Activated naive CD8-positive, alpha-beta T cell (primary cell): ENCODE measurements around the gene NOA1.
A peak's percentile ranks its signal among the peaks of the same experiment; 100 is the strongest.
"Not testable (repeated sequence)": the region's sequence is repeated elsewhere in the genome, so short reads cannot be mapped to it uniquely, and the experiment has no call there.

Experiments used
- H3K27ac Mint-ChIP-seq: one replicate; pipeline ENCODE4 v1.8.0; 2021; ENCODE audit warnings: mixed read lengths
- H3K27me3 Mint-ChIP-seq: one replicate; pipeline ENCODE4 v1.8.0; 2021; ENCODE audit warnings: mixed read lengths
- H3K36me3 Mint-ChIP-seq: one replicate; pipeline ENCODE4 v1.8.0; 2021; ENCODE audit warnings: mixed read lengths
- H3K4me1 Mint-ChIP-seq: one replicate; pipeline ENCODE4 v1.8.0; 2021; ENCODE audit warnings: low read depth, mixed read lengths
- H3K4me3 Mint-ChIP-seq: one replicate; pipeline ENCODE4 v1.8.0; 2021; ENCODE audit warnings: mild to moderate bottlenecking, mixed read lengths
- H3K9me3 Mint-ChIP-seq: one replicate; pipeline ENCODE4 v1.8.0; 2021; ENCODE audit warnings: low read depth, mixed read lengths

The NOA1 gene

DNA sequence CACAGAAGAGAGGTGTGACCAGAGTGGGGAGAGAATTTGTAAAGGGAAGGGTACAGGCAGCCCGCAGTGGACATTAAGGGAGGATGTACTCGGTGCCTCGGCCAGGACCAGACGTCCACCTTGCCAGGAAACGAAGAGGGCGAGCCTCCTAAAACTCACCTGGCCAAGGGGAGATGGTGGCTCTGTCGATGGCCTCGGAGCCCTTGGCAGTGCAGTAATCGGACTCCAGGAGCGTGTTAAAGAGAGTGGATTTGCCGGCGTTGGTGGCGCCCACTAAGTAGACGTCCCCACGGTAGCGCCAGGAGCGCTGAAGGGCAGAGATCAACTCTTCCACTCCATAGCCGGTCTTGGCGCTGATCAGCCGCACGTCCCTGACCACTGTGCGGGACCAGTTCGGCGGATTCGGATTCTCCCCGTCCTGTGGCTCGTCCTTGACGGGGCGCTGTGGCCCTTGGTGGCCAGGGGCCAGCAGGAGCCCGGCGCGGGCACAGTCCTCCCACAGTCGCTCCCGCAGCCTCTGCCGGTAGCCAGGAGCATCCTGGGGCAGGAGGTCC is 1.0 kb downstream of the NOA1 start:
- Mint-ChIP-seq H3K27ac (no peak overlapping the region), H3K4me1 (peaks cover 60% of the 10 kb centered on the region), H3K27me3 (no peaks in the 10 kb centered on the region), H3K36me3 (peaks cover 26% of the 10 kb centered on the region), H3K4me3 (peak overlapping the region; percentile 100), H3K9me3 (peaks cover 8% of the 10 kb centered on the region)

DNA sequence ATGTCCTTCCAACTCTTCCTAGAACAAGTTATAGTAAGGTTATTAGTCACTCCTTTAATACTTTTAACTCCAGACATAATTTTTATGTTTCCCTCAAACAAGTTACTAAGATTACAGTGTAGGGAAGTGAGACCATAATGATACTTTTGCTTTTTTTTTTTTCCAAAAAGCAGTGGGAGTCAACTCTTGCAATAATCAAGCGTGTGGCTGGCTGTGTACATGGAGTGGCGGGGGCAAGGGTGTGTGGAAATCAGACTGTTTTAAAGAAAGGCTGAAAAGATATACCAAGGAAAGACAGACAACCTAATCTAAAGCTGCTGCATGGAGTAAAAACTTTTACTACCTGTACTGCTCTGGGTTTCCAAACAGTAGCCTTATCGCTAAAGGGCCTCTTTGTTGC is 4.1 kb downstream of the NOA1 start:
- Mint-ChIP-seq H3K27me3 (no peaks in the 10 kb centered on the region), H3K4me3 (peak overlapping the region; percentile 60), H3K4me1 (peaks cover 49% of the 10 kb centered on the region), H3K36me3 (peaks cover 24% of the 10 kb centered on the region), H3K9me3 (peaks cover 8% of the 10 kb centered on the region), H3K27ac (no peak overlapping the region)

DNA sequence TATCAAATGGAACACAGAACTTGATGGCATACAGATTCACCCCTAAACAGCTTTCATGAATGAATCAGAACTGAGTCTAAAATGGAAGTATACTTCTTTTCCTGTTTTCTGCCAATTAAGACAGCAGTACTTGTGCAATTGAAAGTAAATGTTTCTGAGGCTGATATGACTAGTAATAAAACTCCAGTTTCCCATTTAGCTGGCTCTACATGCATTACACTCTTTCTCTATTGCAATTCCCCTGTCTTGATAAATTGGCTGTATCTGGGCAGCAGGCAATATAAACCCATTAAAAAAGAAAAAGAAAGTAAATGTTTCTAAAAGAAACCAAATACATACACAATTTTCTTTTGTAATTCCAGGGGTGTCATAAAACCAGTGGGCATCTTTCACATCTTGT is 4.6 kb downstream of the NOA1 start:
- peaks cover 49% of the 10 kb centered on the region for H3K4me1 Mint-ChIP-seq
- peaks cover 24% of the 10 kb centered on the region for H3K36me3 Mint-ChIP-seq
- peaks cover 8% of the 10 kb centered on the region for H3K9me3 Mint-ChIP-seq
- peak overlapping the region; percentile 60 for H3K4me3 Mint-ChIP-seq
- H3K27me3 Mint-ChIP-seq = no peaks in the 10 kb centered on the region
- H3K27ac Mint-ChIP-seq = peak overlapping the region; percentile 80

DNA sequence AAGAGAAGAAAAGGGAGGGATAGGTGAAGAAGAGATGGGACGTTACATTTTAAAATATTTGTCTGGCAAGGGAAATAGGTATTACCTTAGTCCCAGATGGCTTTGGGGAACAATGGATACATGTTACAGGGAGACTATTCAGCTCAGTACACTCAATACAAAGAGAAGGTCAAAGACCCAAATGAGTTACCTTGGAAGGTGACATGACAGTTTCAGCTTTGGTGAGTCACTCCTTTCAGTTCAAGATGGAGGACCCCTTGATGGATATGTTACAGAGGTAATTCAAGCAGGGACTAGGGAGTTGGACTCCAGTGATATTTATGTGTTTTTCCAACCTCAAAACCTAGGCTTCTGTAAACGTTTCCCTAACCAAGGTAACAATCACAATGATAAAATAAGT is 5.0 kb downstream of the NOA1 start:
- no peaks in the 10 kb centered on the region for H3K27me3 Mint-ChIP-seq
- H3K9me3 Mint-ChIP-seq = peaks cover 8% of the 10 kb centered on the region
- peaks cover 24% of the 10 kb centered on the region for H3K36me3 Mint-ChIP-seq
- peak overlapping the region; percentile 60 for H3K4me3 Mint-ChIP-seq
- peak overlapping the region; percentile 80 for H3K27ac Mint-ChIP-seq
- H3K4me1 Mint-ChIP-seq = peaks cover 46% of the 10 kb centered on the region

DNA sequence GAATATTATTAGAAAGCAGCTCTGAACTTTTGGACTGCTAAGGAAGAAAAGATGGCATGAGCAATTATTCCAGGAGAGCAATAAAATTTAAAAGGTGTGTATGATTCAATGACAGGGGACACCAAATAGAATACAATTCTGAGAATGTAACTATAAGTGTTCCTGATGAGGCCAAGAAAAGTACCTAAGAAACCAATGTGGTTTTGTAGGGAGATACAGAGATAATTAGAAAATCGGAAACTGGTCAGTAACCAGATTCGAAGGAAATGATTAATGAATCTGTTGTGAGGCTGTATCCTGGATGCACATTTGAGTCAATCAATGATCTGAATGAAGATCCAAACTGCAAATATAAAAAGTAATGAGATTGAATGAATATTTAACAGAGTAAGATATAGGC is 6.0 kb downstream of the NOA1 start:
- H3K4me1 Mint-ChIP-seq = peaks cover 46% of the 10 kb centered on the region
- no peaks in the 10 kb centered on the region for H3K27me3 Mint-ChIP-seq
- H3K4me3 Mint-ChIP-seq = peak overlapping the region; percentile 17
- peak overlapping the region; percentile 50 for H3K27ac Mint-ChIP-seq
- H3K9me3 Mint-ChIP-seq = peaks cover 8% of the 10 kb centered on the region
- H3K36me3 Mint-ChIP-seq = peaks cover 26% of the 10 kb centered on the region

DNA sequence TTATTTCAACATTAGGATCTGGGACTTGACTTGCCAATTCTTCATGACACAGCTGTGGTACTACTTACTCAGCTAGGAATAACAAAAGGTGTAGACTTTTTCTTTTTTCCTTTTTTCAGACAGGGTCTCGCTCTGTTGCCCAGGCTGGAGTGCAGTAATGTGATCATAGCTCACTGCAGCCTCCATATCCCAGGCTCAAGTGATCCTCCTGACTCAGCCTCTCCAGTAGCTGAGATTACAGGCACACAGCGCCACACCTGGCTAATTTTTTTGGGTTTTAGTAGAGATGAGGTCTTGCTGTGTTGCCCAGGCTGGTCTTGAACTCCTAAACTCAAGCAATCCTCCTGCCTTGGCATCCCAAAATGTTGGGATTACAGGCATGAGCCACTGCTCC is 16.3 kb downstream of the NOA1 start:
- Mint-ChIP-seq H3K9me3 (no peaks in the 10 kb centered on the region), H3K4me3 (no peak overlapping the region), H3K27me3 (no peaks in the 10 kb centered on the region), H3K36me3 (peaks cover 5% of the 10 kb centered on the region), H3K27ac (peak overlapping the region; percentile 46), H3K4me1 (no peaks in the 10 kb centered on the region)

DNA sequence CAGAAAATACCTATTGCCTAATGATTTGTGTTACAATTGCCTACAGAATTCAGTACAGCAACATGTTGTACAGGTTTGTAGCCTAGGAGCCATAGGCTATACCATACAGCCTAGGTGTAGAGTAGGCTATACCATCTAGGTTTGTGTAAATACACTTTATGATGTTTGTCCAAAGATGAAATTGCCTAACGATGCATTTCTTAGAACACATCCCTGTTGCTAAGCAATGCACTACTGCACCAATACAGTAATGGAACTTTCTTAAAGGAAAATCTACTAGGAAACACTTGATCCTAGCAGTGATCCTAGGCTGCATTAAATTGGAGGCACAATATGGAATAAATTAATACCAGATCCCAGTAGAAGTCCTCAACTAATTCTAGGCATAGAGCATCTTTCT is 18.3 kb downstream of the NOA1 start:
- no peak overlapping the region for H3K27ac Mint-ChIP-seq
- H3K4me1 Mint-ChIP-seq = no peaks in the 10 kb centered on the region
- H3K27me3 Mint-ChIP-seq = no peaks in the 10 kb centered on the region
- no peak overlapping the region for H3K4me3 Mint-ChIP-seq
- H3K36me3 Mint-ChIP-seq = no peaks in the 10 kb centered on the region
- no peaks in the 10 kb centered on the region for H3K9me3 Mint-ChIP-seq

DNA sequence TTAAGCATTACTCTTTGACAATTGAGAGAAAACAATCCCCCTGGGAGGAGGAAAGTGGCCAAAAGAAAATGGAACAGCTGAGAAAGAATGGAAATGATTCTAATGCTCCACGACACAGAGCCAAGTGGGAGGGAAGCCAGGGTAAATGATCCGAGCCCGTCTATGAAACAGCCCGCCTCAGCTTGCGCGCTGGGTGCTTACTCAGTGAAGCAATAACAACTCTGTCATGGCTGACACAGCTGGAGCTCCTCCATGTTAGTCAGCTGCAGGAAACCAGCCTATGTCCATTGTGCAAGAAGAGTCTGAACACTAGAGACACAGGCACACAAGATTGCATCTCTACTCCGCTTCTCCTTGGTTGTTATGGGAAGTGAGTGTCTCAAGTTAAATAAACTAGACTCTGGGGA is 19.3 kb downstream of the NOA1 start:
- Mint-ChIP-seq H3K4me3 (no peak overlapping the region), H3K9me3 (no peaks in the 10 kb centered on the region), H3K27ac (no peak overlapping the region), H3K27me3 (no peaks in the 10 kb centered on the region), H3K36me3 (no peaks in the 10 kb centered on the region), H3K4me1 (no peaks in the 10 kb centered on the region)

DNA sequence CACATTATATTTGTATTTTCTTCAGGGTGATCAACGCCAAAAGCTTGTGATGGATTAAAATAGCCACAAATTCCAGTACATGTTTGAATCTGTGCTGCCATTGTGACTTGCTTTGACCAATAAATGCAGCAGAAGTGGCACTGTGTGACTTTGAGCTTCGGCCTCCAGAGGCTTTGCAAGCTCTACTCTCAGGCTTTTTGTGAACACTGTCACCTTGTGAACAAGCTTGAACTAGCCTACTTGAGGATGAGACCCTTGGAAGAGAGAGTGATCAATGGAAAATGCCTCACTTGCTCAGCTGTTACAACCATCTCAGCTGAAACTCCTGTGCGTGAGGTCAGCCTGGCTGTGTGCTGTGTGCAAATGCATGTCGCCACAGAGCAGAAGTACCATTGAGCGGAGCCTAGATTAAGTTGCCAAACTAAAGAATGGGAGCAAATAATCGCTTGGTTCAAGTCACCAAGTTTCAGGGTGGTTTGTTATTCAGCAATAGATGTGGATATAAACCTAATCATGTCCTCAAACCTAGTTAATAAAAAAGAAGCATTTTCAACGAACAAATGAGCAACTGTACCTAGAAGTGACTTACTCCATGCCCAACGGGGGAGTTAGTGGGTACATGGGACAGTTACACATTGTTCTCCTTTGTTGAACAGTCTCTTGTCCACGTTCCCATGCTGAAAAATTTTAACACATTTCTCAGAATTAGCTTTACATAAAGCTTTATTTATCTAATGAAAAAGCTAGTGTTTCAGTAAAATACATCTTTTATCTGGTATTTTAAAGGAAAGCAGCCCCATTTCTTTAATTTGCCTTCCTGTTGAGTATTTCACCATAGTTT is 23.5 kb downstream of the NOA1 start:
- Mint-ChIP-seq H3K27me3 (no peaks in the 10 kb centered on the region), H3K9me3 (no peaks in the 10 kb centered on the region), H3K36me3 (no peaks in the 10 kb centered on the region), H3K4me3 (no peak overlapping the region), H3K27ac (no peak overlapping the region), H3K4me1 (no peaks in the 10 kb centered on the region)

DNA sequence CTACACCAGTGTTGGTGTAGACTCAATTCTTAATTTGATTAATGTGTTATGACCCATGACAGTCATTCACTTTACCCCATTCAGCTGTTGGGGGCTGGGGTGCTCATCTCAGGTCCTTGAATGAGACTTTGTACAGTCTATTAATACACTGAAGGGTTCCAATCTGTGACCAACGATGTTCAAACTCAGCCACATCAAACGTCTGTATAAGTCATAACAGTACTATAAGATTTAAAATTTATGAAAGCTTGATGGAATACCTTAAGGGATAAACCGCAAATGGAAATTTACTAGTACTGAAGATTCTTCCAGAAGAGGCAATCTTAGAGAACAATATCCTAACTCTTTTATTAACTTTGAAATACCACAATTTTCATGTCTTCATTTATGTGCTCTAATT is 36.0 kb downstream of the NOA1 start:
- Mint-ChIP-seq H3K4me3 (no peak overlapping the region), H3K36me3 (peaks cover 11% of the 10 kb centered on the region), H3K9me3 (no peaks in the 10 kb centered on the region), H3K27ac (no peak overlapping the region), H3K4me1 (peaks cover 2% of the 10 kb centered on the region), H3K27me3 (no peaks in the 10 kb centered on the region)

DNA sequence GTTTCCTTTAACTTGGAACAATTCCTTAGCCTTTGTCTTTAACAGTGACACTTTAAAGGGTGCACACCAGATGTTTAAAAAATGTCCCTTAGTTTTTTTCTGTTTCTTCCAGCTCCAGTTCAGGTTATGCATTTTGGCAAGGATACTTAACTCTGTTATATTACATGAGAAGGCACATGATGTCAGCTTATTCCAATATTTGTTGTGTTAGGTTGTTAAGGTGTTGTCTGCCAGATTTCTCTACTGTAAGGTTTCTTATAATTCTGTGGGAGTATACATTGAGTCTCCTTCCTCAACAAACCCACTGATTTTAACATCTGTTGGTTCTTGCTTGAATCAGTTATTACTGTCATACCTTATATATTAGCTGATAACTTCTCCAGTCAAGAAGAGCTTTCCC is 36.4 kb downstream of the NOA1 start:
- Mint-ChIP-seq H3K4me3 (no peak overlapping the region), H3K4me1 (peaks cover 2% of the 10 kb centered on the region), H3K27ac (peak overlapping the region; percentile 11), H3K27me3 (no peaks in the 10 kb centered on the region), H3K9me3 (no peaks in the 10 kb centered on the region), H3K36me3 (peaks cover 11% of the 10 kb centered on the region)

DNA sequence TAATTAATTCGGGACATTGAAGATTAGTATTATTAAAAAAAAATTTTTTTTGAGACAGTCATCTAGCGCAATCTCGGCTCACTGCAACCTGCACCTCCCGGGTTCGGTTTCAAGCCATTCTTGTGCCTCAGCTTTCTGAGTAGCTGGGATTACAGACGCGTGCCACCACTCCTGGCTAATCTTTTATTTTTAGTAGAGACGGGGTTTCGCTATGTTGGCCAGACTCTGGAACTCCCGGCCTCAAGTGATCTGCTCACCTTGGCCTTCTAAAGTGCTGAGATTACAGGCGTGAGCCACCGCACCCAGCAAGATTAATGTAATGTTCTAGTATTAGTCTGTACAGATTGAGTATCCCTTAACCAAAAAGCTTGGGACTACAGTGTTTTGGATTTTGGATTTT is 37.0 kb downstream of the NOA1 start:
- H3K9me3 Mint-ChIP-seq = no peaks in the 10 kb centered on the region

DNA sequence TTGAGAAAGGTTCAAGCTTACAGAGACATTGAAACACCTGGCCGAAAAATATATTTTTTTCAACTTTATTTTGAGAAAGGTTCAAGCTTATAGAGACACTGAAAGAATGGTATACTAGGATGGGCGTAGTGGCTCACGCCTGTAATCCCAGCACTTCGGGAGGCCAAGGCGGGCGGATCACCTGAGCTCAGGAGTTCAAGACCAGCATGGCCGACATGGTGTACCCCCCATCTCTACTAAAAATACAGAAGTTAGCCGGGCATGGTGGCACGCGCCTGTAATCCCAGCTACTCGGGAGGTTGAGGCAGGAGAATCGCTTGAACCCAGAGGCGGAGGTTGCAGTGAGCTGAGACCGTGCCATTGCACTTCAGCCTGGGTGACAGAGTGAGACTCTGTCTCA is 37.6 kb downstream of the NOA1 start:
- H3K4me3 Mint-ChIP-seq, H3K4me1 Mint-ChIP-seq, H3K27ac Mint-ChIP-seq, H3K27me3 Mint-ChIP-seq, H3K9me3 Mint-ChIP-seq: not testable (repeated sequence)
- peaks cover 11% of the 10 kb centered on the region for H3K36me3 Mint-ChIP-seq

More for the DNA sequence above, 37.0 kb downstream of the NOA1 start:
- Mint-ChIP-seq H3K4me1 (peaks cover 2% of the 10 kb centered on the region), H3K27ac (no peak overlapping the region), H3K27me3 (no peaks in the 10 kb centered on the region), H3K36me3 (peaks cover 11% of the 10 kb centered on the region), H3K4me3 (no peak overlapping the region)

DNA sequence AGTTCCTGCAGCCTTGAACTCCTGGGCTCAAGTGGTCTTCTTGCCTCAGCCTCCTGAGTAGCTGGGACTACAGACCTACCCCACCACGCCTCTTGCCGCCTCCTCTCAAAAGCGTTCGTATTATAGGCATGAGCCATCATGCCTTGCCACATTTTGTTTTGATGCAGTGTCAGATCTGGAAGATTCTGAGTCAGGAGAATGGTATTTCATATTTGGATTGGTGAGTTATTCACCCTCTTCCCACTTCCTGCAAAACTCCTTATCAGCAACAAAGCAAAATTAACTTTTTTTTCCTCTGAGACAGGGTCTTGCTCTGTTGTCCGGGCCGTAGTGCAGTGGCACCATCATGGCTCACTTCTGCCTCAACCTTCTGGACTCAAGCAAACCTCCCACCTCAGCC is 40.1 kb downstream of the NOA1 start:
- no peaks in the 10 kb centered on the region for H3K9me3 Mint-ChIP-seq
- peak overlapping the region; percentile 54 for H3K27ac Mint-ChIP-seq
- H3K4me1 Mint-ChIP-seq = peaks cover 19% of the 10 kb centered on the region
- H3K36me3 Mint-ChIP-seq = peaks cover 11% of the 10 kb centered on the region
- no peak overlapping the region for H3K4me3 Mint-ChIP-seq
- H3K27me3 Mint-ChIP-seq = no peaks in the 10 kb centered on the region

DNA sequence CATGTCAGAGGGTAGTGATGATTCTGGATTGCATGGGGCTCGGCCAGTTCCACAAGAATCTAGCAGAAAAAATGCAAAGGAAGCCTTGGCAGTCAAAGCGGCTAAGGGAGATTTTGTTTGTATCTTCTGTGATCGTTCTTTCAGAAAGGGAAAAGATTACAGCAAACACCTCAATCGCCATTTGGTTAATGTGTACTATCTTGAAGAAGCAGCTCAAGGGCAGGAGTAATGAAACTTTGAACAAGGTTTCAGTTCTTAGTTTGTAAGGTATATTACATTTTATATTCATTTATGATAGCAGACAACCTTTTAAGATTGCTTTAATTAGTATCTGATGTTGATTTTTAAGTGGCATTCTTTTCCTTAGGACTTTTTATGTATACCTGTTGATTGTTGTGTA is 45.5 kb downstream of the NOA1 start:
- H3K4me3 Mint-ChIP-seq = no peak overlapping the region

DNA sequence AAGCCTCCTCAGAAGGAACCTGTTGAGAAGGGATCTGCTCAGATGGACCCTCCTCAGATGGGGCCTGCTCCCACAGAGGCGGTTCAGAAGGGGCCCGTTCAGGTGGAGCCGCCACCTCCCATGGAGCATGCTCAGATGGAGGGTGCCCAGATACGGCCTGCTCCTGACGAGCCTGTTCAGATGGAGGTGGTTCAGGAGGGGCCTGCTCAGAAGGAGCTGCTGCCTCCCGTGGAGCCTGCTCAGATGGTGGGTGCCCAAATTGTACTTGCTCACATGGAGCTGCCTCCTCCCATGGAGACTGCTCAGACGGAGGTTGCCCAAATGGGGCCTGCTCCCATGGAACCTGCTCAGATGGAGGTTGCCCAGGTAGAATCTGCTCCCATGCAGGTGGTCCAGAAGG is 46.8 kb downstream of the NOA1 start:
- Mint-ChIP-seq H3K4me1 (peaks cover 39% of the 10 kb centered on the region), H3K27ac (no peak overlapping the region), H3K27me3 (no peaks in the 10 kb centered on the region), H3K36me3 (peaks cover 15% of the 10 kb centered on the region), H3K4me3 (no peak overlapping the region), H3K9me3 (no peaks in the 10 kb centered on the region)

More for the DNA sequence above, 45.5 kb downstream of the NOA1 start:
- peak overlapping the region; percentile 22 for H3K27ac Mint-ChIP-seq
- peaks cover 39% of the 10 kb centered on the region for H3K4me1 Mint-ChIP-seq
- H3K9me3 Mint-ChIP-seq = no peaks in the 10 kb centered on the region
- H3K36me3 Mint-ChIP-seq = peaks cover 15% of the 10 kb centered on the region
- no peaks in the 10 kb centered on the region for H3K27me3 Mint-ChIP-seq
